Measurements from ENCODE around the gene RBMS1. TPM values are rescaled to one million over a fixed set of nuclear protein-coding genes. Genes with fewer than 3 reads are reported as not detected.

Gene RBMS1
- total RNA-seq, 2 donors from 2014 or later, result 6.3 to 21.1 TPM

GRCh38 chr2:160267022-160267421 lies 226.6 kb downstream of the RBMS1 start:
- Histone ChIP-seq H3K4me3 (no peak overlapping the region), H3K9me3 (no peaks in the 10 kb centered on the region), H3K27me3 (no peaks in the 10 kb centered on the region), H3K27ac (no peak overlapping the region), H3K4me1 (peaks cover 4% of the 10 kb centered on the region), H3K9ac (ENCODE audit: low read depth in 2 of 2, low read length in 2 of 2) (no peak overlapping the region), H3K36me3 (no peaks in the 10 kb centered on the region)
- no peak for TF ChIP-seq CTCF (IDR thresholded peaks at IDR 0.05)
- intact Hi-C loops (cut with DNase I), result loop anchor here (10.0 kb wide), 1 partner anchor 728 kb away; no protein-coding TSS in a partner anchor
- no peak for DNase-seq

- TF ChIP-seq CTCF (IDR thresholded peaks at IDR 0.05), result no peak
Measured at GRCh38 chr2:160266037-160266551, 227.5 kb downstream of the RBMS1 start.

GRCh38 chr2:160264308-160264707 lies 229.3 kb downstream of the RBMS1 start:
- intact Hi-C loops (cut with DNase I), result loop anchor here (10.0 kb wide), 1 partner anchor 730 kb away; no protein-coding TSS in a partner anchor
- no peak for TF ChIP-seq CTCF (IDR thresholded peaks at IDR 0.05)
- Histone ChIP-seq H3K9me3 (no peaks in the 10 kb centered on the region), H3K27ac (no peak overlapping the region), H3K9ac (ENCODE audit: low read depth in 2 of 2, low read length in 2 of 2) (no peak overlapping the region), H3K27me3 (no peaks in the 10 kb centered on the region), H3K4me3 (no peak overlapping the region), H3K36me3 (no peaks in the 10 kb centered on the region), H3K4me1 (peaks cover 1% of the 10 kb centered on the region)
- DNase-seq, result no peak

More at GRCh38 chr2:160266037-160266551, 227.5 kb downstream of the RBMS1 start:
- no peaks in the 10 kb centered on the region for H3K9me3 ChIP-seq
- H3K4me1 ChIP-seq, result peaks cover 4% of the 10 kb centered on the region
- H3K9ac ChIP-seq (ENCODE audit: low read depth in 2 of 2, low read length in 2 of 2), result no peak overlapping the region
- H3K27me3 ChIP-seq, result no peaks in the 10 kb centered on the region
- intact Hi-C loops (cut with DNase I), result loop anchor here (10.0 kb wide), 1 partner anchor 729 kb away; no protein-coding TSS in a partner anchor
- no peak overlapping the region for H3K27ac ChIP-seq
- no peak for DNase-seq
- H3K4me3 ChIP-seq, result no peak overlapping the region
- no peaks in the 10 kb centered on the region for H3K36me3 ChIP-seq

- Histone ChIP-seq H3K9ac (ENCODE audit: low read depth in 2 of 2, low read length in 2 of 2) (no peak overlapping the region), H3K27me3 (no peaks in the 10 kb centered on the region), H3K4me1 (no peaks in the 10 kb centered on the region), H3K27ac (no peak overlapping the region), H3K36me3 (no peaks in the 10 kb centered on the region), H3K9me3 (no peaks in the 10 kb centered on the region), H3K4me3 (no peak overlapping the region)
- no peak for DNase-seq
- TF ChIP-seq CTCF (IDR thresholded peaks at IDR 0.05), result no peak
- intact Hi-C loops (cut with DNase I), result loop anchor here (10.0 kb wide), 1 partner anchor 733 kb away; no protein-coding TSS in a partner anchor
Measured at GRCh38 chr2:160261732-160262131, 231.9 kb downstream of the RBMS1 start.

GRCh38 chr2:160258492-160258805 lies 235.2 kb downstream of the RBMS1 start:
- H3K9me3 ChIP-seq, result no peaks in the 10 kb centered on the region

More at GRCh38 chr2:160258492-160258805, 235.2 kb downstream of the RBMS1 start:
- no peak overlapping the region for H3K27ac ChIP-seq
- H3K9ac ChIP-seq (ENCODE audit: low read depth in 2 of 2, low read length in 2 of 2), result no peak overlapping the region
- no peak for DNase-seq
- TF ChIP-seq CTCF (IDR thresholded peaks at IDR 0.05), result no peak
- intact Hi-C loops (cut with DNase I), result no loop called here
- H3K27me3 ChIP-seq, result no peaks in the 10 kb centered on the region
- no peaks in the 10 kb centered on the region for H3K36me3 ChIP-seq
- no peaks in the 10 kb centered on the region for H3K4me1 ChIP-seq
- no peak overlapping the region for H3K4me3 ChIP-seq
